Measurements from ENCODE around the gene DPYSL3.
"Not testable (repeated sequence)": the region's sequence is repeated elsewhere in the genome, so short reads cannot be mapped to it uniquely, and the experiment has no call there.

Gene DPYSL3

GRCh38 chr5:147509710-147510651, at the start of gene DPYSL3:
Gene DPYSL3, minus strand, starts transcription at chr5:147510068. Its CDS starts 210 bp downstream, at chr5:147509858.
- no peak for FAIRE-seq

GRCh38 chr5:147558826-147559225, 49.0 kb upstream of the DPYSL3 start:
- FAIRE-seq, result no peak

DNA sequence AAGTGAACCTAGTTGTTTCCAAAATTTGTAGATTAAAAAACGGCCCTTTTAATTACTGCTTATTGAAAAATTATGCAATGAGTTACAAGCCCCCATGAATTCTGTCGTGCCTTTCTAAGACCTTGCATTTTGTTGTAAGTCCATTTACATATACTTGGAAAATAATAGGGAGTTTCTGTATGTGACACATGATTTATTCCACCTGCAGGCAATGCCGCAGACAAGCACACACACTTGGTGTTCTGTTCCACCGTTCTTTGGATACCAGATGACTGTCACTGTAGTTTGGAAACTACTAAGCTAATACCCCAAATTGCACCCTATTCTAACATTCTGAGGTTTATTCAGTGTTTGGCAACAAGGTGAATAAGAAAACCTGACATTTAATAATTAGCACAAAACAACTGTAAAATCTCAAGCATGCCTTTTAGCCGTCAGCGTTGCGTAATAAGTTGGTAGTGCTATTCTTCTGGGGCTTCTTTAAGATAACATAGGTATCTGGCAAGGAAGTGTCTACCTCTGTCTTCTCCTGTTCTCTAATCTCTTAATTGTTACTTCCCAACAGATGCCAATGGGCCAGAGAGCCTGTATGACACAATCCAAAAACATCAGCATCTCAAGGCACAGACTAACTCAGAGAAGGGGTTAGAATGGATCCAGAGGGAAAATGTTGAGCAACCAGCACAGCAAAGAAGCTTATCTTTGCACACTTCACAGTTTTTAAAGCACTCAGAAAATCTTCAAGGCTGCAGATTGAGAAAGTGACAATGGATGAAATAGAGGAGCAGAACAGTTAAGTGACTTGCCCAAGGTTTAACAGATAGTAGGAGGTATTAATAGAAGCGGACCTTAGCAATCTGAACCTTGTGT, 48.2 kb upstream of the DPYSL3 start:
- no peak for FAIRE-seq

DNA sequence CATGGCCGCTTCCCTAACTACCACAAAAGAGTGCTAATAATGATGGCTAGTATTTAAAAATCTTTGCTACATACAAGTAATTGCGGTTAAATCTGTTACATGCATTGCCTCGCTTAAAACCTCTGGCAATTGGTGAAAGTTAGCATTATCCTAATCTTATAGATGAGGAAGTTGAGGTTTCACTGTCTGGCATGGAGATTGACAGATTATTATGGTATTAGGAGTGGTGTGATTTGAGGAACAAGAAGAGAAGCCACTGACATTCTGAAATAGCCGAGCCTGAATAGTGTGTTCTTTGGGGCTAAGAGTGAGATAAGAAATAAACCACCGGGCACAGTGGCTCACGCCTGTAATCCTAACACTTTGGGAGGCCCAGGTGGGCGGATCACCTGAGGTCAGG, 45.3 kb upstream of the DPYSL3 start:
- FAIRE-seq, result no peak

DNA sequence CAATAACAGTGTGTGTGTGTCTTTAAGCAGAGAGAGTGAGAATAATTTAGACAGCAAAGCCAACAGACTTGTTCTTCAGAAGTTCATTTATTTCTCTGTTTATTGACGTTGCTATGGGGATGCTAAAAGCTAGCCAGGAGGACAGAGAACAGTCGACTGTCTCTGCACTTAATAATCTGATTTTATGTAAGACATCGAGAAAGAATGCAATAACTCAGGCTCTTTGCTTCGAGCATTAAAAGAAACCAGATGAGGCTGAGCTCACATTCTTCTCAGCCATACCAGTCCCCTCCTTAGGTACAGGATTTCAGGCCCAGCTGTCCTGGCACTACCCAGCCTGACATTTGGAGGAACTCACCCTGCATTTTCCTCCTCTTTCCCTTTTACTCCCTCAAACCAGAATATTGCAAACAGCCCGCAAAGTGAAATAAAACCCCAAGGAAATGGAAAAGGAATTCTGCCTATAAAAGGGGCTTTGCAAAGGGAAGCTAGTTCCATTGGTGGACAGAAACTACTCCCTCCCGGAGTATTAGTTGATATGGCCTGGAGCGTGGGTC, 44.5 kb upstream of the DPYSL3 start:
- no peak for FAIRE-seq

- FAIRE-seq, result not testable (repeated sequence)
Measured at GRCh38 chr5:147553817-147554216, 43.9 kb upstream of the DPYSL3 start.

- FAIRE-seq, result no peak
Measured at GRCh38 chr5:147552897-147553296, 43.0 kb upstream of the DPYSL3 start.

DNA sequence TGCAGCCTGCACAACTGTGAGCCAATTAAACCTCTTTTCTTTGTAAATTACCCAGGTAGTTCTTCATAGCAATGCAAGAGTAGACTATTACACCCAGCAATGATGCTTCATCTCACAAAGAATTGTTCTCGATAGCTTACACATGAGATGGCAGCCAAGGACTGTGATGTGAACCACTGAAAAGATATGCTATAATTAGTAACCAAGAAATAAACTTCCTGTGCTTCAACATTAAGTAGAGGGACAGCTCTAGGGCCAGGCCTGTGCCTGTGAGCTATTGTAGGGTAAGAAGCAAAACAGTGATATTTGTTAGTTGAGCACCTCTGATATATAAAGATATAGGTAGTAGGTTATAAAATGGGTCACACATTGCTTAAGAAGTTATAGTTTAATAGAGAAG, 41.8 kb upstream of the DPYSL3 start:
- FAIRE-seq, result no peak

GRCh38 chr5:147547730-147548129, 37.9 kb upstream of the DPYSL3 start:
- no peak for FAIRE-seq

GRCh38 chr5:147544556-147544955, 34.7 kb upstream of the DPYSL3 start:
- FAIRE-seq, result no peak

DNA sequence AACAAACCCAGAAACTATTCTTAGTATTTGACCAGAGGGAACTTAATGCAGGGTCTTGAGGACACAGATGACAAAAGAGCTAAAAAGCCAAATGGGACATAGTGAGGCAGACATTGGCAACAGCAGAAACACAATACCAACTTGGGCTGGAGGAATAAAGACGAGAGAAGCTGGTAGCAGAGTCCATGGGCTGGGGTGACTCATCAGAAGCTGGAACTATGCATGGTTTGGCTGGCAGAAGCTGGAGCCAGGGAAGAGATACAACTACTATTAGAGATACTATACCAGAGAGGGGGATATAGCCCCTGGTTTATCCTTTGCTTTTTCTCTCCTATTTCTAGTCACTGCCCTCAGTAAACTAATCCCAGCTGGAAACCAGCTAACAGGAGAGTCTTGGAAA, 29.2 kb upstream of the DPYSL3 start:
- no peak for FAIRE-seq

DNA sequence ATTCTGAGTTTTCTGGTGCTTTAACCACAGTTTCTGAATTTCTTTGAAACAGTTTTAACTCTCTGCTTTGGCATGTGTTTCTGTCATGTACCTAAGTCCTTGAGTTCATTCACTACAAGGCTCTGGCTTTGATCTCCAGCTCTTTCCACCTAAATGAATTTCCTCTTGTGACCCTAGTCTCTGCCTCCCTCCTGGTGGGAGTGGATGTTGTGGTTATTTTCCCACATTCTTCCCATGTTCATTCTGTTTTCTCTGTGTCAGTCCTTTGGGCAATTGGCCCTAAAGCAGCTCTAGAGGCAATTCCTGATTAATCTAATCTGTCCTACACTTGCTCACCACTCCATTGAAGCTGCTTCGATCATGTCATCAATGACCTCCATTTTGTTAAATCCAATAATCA, 28.4 kb upstream of the DPYSL3 start:
- no peak for FAIRE-seq

DNA sequence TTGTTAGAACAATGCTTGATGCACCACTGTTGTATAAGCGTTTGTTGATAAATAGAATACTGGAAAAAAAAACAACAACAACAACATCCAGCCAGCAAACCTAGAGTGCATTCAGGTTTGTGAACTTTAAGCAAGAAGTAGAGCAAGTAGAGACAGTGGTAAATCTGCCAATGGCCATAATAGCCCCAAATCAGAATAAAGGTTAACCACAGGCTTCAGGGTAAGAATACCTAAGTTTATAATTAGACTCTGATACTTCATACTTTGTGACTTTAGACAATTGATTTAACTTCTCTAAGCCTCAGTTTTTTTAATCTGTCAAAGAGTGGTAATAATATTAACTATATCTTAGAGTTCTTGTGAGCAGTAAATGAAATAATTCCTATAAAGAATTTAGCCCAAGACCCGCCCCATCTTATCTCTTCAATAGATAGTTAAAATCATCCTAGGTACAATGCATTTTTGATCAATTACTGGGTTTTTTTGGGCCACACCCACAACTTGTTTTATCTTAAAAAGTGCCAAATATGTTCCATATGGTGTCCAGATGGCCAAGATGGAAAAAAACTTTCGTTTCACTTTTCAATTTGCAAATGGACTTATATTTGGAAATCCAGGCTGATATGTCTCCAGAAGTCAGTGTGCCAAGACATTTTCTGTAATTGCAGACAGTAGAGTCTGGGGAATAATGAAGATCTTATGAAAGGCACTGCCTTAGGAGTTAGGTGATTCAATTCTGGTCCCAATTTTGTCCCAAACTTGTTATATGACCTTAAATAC, 24.5 kb upstream of the DPYSL3 start:
- no peak for FAIRE-seq

DNA sequence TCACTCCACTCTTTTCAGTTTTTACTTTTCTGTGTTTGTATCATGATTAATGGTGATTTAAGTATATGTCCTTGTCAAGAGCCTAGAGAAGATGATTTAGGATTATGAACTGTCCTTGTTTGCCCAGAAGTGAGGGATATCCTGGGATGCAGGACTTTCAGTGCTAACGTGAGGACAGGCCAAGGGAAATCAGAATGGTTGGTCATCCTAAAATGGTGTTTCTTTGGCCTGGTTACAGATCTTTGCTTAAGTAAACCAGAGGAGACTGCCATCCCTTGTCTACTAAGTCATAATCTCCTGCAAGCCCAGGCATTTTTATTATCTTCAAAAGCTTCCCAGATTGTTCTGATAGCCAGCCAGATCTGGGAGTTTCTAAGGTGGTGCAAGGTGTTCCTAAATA, 22.3 kb upstream of the DPYSL3 start:
- FAIRE-seq, result no peak

- FAIRE-seq, result no peak
Measured at GRCh38 chr5:147530530-147531389, 20.9 kb upstream of the DPYSL3 start.

GRCh38 chr5:147523069-147523468, 13.2 kb upstream of the DPYSL3 start:
- FAIRE-seq, result no peak

GRCh38 chr5:147522435-147522834, 12.6 kb upstream of the DPYSL3 start:
- FAIRE-seq, result no peak

DNA sequence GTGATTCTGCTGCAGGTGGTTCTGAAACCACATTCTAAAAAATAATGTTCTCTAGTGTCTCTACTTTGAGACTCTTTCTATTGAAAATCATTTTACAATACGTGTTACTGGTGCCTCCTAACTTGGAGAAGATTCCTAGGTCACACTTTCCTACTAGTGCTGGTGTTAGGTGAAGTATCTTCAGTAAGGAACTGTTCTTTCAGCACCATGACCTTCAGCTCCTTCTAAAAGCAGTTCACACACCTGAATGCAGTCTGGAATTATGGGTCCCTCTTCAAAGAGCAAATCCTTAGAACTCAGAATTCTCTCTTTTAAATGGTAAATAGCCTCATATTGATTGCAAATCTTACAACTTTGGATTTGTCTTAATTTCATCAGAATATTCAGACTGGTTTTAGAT, 10.6 kb upstream of the DPYSL3 start:
- no peak for FAIRE-seq

DNA sequence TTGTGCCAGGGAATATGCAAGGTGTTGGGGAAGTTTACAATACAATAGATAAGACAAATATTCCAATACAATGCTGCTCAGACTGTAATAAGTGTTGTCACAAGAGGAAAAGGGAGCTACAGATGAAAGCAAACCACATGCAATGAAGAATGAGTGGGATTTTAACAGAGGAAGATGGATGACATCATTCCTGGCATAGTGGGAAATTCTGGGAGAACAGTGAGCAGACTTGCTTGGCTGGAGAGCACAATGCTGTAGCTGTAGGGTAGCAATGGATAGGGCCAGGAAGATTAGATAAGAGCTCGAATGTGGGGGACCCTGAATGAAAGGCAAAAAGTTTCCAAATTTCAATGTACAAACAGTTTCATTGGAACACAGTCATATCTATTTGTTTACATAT, 9.5 kb upstream of the DPYSL3 start:
- FAIRE-seq, result no peak

DNA sequence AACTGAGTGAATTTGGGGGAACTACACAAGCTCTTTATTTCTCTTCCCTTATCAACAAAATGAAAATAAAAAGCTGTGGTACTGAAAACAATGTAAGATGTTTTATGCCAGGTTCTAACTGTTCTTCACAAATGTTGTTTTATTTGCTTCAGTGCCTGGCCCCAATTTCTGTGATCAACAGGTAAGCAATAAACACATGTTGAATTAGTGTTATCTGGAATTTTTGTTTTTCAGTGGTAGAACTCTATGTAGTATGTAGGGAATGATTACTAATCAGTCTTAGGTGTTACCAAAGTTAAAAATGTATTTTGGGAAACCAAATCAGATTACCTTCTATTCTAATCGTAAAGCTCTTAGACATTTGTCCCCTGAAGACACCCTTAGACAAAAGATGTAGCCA, 7.5 kb upstream of the DPYSL3 start:
- FAIRE-seq, result no peak

DNA sequence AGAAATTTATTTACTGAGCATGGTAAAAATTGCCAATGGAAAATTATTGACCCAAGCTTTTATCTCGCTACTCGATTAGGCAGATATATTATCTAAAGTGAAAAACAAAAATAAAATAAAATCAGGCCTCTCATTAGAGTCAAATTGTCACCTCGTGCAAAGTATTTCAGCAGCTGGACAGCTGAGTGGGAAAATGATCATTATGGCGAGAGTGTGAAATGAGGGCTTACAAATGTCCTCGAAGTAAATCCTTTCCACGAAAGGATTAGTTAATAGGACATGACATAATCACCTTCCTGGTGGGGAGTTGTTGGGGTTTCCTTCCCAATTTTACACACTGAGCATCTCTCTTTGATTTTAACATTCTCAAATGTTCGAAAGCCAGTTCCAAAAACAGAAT, 5.4 kb upstream of the DPYSL3 start:
- no peak for FAIRE-seq
